ENCODE measurements around the gene SNAPC5.
"Not testable (repeated sequence)": the region's sequence is repeated elsewhere in the genome, so short reads cannot be mapped to it uniquely, and the experiment has no call there.

The SNAPC5 gene, protein sequence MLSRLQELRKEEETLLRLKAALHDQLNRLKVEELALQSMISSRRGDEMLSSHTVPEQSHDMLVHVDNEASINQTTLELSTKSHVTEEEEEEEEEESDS

DNA sequence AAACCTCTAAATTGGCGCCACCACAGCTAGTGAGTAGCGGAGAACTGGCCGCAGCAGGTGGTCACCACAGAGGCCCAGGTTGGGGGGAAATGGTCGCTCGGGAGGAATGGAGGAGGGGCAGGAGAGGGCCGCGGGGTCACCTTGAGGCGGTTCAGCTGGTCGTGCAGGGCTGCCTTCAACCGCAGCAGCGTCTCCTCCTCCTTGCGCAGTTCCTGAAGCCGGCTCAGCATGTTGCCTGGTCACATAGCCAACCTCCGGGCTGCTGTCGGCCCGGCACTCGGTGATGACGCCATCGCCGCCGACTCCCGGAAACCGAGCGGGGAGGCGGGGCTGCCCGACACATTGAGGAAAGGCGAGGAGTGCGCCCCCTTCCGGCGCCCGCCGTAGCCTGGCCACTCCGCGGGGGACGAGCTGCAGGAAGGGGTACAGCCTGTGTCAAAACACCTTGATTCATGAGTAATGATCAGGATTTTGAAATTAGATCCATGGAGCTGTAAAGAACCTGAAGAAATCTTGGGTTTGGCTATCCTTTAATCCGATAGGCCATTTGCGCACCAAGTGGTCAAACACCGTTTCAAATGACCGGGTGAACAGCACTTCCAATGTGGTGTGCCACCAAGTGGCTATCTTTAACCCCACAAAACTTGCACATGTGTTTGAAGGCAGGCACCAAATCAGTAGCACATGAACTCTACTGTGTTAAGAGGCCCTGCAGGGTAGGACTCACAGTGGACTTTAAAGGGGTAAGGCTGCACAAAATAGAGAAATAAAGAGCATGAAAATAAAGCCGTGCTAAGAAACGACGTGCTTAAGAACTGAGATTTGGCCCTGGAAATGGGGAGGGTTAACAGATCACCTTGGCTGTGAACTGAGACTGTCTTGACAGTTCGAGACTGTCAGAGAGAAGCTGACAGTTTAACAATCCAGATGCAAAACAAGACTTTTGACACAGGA is at the start of gene SNAPC5:
Gene SNAPC5 (minus strand): TSS at position 261 of the 954 bp plus-strand sequence. CDS start 31 bp downstream, at position 230.
- peak; percentile 93 for DNase-seq (ENCODE audit: low read depth)

DNA sequence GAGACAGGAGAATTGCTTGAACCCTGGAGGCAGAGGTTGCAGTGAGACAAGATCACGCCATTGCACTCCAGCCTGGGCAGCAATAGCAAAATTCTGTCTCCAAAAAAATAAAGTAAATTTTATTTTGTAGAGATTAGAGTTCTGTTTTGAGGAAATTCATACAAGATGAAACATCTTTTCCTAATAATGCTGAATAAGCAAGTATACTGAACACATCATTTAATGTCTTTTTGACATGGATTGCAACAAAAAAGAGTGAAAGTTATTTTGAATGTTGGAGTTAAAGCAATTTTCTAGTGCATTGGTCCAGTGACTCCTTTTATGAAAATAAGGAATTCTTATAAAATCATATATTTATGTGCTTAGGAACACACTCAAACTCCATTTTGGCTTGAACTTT is 47.7 kb upstream of the SNAPC5 start:
- DNase-seq (ENCODE audit: low read depth) = no peak

DNA sequence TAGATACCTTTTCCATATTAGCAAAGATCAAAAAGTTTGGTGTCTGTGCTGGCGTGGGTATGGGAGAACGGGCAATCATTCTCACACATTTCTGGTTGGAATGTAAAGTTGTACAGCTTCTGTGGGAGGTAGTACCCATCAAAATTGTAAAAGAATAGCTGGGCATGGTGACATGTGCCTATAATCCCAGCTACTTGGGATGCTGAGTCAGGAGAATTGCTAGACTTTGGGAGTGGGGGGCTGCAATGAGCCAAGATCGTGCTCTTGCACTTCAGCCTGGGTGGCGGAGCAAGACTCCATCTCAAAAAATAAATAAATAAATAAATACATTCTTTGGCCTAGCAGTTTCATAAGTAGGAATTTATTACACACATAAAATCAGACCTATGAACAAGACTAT is 45.3 kb upstream of the SNAPC5 start:
- DNase-seq (ENCODE audit: low read depth) = no peak

DNA sequence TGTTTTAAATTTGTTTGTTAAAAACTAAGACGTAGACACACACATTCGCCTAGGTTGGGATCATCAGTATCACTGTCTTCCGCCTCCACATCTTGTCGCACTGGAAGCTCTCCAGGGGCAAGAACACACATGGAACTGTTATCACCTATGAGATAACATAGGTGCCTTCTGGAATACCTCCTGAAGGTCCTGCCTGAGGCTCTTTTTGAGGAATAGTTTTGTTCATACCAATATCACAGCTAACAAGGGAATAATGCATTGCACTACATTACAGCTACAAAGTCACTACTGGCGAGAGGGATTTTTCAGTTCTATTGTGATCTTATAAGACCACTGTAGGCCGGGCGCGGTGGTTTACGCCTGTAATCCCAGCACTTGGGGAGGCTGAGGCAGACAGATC is 37.5 kb upstream of the SNAPC5 start:
- DNase-seq (ENCODE audit: low read depth) = no peak

DNA sequence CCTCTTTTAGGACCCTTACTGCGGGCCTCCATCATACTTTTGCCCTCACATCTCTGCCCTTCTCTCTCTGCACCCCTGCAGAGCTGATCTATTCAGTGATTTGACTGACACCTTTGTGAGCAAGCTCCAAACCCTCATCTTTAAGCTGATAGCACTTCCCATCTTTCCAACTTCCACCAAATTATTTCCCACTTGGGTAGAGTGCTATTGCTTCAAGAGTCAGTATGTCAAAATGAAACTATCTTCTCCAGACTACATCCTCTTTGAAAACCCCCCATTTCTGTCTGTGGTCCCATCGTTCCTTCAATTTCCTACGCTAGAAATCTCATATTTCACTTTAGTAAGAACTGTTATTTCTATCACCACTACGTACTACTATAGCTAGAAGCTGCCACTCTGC is 27.3 kb upstream of the SNAPC5 start:
- DNase-seq (ENCODE audit: low read depth) = no peak

DNA sequence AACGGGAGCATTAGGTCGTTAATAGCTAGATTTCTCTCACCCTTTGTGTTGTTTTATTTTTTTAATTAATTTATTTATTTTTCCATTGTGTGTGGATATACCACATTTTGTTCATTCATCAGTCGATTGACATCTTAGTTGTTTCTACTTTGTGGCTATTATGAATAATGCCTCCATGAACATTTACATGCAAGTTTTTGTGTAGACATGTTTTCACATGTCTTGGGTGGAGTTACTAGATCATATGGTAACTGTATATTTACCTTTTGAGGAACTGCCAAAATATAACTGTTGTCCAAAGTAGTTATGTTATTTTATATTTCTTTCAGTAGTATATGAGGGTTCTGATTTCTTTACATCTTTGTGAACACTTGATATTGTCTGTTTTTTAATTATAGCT is 26.4 kb upstream of the SNAPC5 start:
- no peak for DNase-seq (ENCODE audit: low read depth)

DNA sequence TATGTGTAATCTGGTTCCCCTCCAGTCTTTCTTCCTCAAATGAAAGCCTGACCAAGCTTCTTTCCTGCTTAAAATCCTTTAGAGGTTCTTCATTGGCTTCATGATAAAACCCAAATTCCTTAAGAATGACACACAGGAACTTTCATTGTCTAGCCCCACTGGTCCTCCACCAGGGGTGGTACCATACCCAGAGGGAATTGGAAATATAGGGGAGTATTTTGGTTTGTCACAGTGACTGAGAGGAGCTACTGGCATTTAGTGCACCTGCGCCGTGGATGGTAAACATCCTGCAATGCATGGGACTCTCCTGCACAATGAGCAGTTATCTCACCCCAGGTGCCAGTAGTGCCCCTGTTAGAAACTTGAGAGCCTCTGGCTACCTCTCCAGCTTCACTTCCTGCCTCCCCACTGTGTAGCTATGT is 18.4 kb upstream of the SNAPC5 start:
- no peak for DNase-seq (ENCODE audit: low read depth)

DNA sequence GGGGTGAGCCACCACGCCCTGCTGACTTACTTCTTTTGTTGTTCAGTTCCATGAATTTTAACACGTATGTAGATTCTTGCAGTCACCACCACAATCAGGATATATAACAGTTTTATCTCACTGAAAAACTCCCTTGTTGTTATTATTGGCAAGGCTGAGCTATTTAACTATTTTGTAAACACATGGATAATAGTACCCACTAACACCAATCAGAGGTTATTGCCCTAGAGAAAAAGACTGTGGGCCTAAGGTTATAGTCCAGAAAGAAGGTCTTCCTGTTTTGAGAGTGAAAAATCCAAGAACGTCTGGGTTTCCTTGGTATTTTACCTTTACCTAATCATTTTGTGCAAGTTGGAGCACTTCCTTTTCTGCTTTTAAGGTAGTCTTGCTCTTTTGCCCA is 17.0 kb upstream of the SNAPC5 start:
- no peak for DNase-seq (ENCODE audit: low read depth)

DNA sequence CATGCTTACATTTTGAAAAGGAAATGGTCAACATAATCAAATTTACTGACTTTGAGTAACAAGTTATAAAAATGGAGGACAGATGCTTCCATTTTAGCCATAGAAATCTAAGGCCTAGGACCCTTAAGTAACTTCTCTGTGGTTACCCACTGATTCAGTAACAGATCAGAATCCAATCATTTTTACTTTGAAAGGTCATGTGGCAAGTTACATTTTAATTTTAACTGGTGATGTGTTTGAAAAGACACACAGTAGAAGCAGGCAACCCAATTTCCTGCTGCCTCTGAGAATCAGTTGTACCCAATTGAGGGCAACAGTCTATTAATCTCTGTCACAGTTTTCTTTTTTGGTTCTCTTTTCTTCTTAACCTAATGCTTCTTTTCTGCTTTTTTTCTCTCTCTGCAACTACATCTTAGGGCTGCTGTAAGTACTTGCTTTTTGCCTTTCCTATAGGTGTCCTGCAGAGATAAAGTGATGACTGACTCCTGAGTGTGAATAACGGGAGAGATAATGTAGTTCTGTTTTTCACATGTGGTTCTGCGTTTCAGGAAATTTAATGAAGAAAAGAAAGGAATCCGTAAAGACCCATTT is 10.8 kb upstream of the SNAPC5 start:
- DNase-seq (ENCODE audit: low read depth) = no peak

DNA sequence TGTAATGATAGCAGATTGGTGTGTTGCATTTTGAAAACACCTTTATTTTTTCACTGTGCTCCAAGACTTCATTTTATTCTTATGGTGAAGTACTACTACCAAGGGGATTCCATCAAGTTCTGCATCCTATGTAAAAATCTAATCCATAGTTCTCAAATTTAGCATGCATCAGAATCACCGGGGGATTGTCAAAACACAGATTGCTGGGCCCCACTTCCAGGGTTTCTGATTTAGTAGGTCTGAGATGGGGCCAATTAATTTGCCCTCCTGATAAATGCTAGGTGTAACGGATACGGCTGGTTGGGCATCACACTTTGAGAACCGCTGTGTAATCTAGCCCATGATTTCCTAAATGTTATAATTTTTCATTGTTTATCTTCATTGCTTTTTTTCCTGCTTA is 8.3 kb upstream of the SNAPC5 start:
- no peak for DNase-seq (ENCODE audit: low read depth)

DNA sequence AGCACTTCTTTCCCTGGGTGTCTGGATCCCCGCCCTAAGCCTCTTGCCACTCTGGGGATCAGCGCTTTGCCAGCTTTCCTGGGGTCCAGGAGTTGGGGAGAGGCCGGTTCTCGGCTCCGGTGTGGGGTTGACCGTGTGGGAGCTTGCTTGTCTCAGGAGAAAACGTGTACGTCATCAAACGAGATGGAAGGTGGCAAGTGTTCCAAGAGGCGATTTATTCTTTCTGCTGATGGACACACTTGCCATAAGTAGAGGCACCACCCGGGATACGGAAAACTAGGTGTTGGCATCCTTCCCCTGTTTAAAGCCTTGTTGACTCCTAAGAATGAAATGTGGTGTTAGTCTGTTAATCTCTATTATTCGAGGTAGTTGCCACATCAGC is 7.9 kb upstream of the SNAPC5 start:
- DNase-seq (ENCODE audit: low read depth) = no peak

DNA sequence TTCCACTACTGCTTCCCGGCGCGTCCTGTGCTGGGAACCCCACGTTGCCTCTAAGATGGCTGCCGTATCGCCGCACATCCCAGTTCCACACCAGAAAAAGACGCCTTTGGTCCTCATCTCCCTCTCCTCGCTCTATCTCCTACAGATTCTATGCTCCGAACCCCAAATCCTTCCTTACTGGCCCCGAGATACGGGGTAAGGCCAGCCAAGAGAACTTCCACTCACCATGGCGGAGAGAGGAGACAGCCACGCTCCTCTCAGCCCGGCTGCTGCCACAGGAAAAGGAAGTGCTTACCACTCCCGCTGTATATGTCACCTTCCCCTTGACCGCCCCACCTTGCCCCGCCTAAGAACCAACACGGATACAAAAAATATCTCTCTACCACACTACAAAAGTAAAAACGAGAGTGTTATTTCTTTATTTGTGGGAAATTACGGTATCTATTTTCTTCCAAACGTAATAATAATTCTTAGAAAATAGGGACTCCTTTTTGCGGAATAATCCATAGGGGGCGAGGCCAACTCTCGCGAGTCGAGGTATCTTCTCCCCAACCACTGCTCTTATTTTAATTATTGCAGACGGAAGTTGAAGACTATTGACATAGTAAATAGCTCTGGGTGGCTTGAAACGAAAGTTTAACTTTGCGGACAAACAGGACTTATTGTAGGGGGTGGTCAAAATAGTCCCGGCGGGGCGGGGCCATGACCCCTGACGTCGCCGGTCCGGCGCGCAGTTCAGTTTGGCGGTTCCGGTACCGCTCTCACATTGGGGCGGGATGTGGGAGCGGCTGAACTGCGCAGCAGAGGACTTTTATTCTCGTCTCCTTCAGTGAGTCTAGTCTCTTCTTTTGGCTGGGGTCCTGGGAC is 7.2 kb upstream of the SNAPC5 start, which contains the start of the genes RPL4 and ZWILCH:
Gene RPL4 (minus strand): TSS at position 293 of the 867 bp plus-strand sequence. CDS start 65 bp downstream, at position 228.
Gene ZWILCH (plus strand): TSS at position 764 of the 867 bp plus-strand sequence. CDS start 13 bp downstream, at position 777.
- DNase-seq (ENCODE audit: low read depth) = peak; percentile 69

DNA sequence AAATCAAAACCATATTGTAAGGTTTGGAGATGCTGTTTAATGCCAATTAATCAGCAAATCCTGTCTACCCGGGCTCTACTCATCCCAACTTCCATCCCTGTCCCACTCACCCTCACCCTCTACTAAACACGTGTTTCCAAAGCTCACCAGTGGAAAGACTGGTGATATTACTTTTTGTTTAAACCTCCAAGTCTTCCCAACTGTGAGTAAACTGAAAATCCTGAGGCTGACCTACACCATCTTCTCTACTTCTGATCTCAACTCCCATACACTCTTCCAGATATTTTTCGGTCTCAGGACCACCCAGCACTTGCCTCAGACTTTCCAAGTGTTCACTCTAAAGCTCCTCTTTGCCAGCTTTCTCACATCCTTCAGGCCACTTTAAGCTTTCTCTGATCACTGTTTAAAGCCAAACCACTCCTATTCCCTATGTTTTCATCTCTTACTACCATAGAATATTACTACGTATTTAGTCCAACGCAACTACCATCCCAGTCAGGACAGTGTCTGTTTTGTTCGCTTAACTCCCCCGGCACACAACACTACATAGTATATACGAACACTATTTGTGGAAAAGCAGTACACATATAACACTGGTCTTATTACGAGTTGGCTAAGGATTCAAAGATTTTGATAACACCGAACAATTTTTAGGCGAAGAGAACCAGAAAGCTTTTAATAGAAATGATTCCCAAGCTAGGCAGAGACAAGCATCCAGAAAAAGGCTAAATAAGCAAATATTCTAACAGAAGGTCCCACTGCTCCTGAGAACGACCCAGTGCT is 6.4 kb upstream of the SNAPC5 start:
- no peak for DNase-seq (ENCODE audit: low read depth)

DNA sequence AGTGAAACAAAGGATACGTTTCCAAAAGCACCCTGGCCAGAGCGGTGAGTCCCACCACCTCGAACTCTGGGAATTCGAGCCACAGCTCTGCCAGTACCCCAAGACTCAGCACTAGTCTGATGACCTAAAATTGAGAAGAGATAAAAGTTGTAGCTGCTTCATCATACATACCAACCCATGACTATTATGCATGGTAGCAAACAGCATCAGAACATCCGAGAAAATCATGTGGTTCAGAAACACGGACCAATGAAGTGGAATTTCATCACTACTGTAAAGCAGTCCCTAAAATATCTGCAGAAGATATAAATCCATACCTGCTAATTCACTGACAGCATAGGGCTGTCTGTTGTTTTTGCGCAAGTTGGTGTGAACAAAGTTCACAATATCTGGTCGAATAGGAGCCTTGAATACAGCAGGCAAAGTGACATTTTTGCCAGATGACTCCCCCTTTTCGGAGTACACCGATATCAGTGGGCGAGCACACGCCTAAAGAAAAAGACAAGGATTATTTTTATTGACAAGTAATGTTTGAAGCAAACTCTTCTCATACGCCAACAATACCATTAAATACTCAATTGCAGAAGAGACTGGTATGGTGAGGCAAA is 5.6 kb upstream of the SNAPC5 start:
- not testable (repeated sequence) for DNase-seq (ENCODE audit: low read depth)

DNA sequence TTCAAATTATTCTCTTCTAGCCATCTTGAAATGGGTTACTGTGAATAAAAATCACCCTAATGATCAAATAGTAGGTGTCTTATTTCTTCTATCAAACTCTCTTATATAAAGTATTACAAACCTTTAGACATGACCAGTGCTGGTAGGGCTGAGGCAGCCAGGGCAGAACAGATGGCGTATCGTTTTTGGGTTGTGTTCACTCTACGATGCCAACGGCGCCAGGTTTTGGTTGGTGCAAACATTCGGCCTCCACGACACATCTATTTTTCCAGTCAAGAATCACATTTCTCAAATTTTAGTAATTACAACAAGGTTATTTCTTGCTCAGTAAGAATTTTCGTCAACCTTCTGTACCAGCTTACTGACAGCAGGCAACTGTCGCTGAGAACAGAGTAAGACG is 4.9 kb upstream of the SNAPC5 start:
- DNase-seq (ENCODE audit: low read depth) = no peak

DNA sequence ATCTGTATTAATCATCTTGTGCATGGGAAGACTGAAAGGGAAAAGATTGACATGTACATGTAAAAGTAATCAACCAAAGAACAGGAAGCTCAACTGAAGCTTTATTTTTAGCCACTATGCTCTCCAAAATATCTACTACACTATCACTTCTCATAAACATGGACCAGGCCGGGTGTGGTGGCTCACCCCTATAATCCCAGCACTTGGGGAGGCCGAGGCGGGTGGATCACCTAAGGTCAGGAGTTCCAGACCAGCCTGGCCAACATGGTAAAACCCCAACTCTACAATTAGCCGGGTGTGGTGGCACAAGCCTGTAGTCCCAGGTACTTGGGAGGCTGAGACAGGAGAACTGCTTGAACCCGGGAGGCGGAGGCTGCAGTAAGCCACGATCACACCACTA is 2.8 kb upstream of the SNAPC5 start:
- not testable (repeated sequence) for DNase-seq (ENCODE audit: low read depth)

DNA sequence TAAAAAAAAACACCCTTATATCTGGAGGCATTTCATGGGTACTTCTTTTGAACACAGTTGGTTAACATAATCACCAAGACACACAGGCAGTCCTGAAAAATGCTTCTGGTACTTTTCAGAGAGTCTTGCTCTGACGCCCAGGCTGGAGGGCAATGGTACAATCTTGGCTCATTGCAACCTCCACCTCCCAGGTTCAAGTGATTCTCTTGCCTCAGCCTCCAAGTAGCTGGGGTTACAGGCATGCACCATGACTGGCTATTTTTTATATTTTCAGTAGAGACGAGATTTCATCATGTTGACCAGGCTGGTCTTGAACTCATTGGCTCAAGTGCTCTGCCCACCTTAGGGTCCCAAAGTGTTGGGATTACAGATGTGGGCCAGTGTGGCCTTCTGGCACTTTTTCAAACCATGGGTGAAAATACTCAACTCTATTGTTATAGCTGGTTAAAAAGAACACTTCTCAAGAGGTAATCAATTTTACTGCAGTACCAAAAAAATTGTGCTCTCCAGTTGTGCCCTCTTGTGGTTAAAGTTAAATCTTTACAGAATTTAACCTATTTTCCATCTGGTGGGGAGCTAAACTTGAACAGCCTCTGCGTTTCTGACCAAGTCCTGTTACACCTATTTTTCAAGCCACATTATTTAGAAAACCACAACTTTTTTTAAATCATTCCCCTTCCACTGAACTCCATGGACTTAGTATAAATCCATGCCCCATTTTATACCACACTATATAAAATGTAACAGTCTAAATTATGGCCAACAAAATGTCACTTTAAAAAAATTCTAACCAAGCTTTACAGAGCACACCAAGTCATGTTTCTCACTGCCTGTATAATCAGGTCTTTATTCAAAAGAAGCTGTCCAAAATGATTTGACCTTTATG is 1.2 kb upstream of the SNAPC5 start:
- DNase-seq (ENCODE audit: low read depth) = no peak

DNA sequence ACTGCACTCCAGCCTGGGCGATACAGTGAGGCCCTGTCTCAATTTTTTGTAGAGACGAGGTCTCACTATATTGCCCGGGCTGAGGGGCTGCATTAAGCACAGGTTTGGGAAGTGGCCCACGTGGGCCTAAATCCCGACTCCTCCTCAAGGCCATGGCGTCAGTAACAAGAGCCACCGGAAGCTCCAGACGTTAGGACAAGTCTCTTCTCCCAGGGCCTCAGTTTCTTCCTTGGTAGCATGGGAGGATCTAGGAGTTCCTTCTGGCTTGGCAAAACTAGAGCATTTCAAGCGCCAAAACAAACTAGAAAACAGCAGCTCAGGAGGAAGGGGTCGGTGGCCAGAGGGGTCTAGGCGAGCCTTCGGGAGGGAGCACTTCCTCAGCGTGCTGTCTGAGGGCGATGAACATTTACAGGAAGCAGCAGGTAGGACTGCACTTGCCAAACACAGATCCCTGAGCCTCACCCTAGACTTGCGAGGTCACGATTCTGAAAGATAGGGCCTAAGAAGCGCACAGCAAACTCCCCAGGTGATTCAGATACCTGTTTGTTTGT is 536 bp downstream of the SNAPC5 start:
- no peak for DNase-seq (ENCODE audit: low read depth)

DNA sequence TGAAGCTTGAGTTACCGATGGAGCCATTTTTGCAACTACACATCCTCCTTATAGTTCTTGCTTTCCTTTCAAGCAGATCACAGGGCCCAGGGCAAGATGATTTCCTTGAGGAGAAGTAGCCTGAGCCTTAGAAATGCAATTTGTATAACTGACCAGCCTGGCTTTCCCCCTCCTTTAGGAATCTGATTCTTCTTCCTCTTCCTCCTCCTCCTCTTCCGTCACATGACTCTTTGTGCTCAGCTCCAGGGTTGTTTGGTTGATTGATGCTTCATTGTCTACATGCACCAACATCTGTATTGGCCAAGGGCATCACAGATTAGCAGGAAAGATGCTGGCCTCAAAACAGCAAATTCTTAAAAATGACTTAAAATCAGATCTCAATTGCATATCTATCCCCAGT is 3.3 kb downstream of the SNAPC5 start:
- no peak for DNase-seq (ENCODE audit: low read depth)
